ENCODE measurements around the gene ZNF536. TPM values are rescaled to one million over a fixed set of nuclear protein-coding genes. Genes with fewer than 3 reads are reported as not detected.
"Not testable (repeated sequence)": the region's sequence is repeated elsewhere in the genome, so short reads cannot be mapped to it uniquely, and the experiment has no call there.

The ZNF536 gene
- total RNA-seq, 1 donor from 2014 or later: 4.8 TPM

GRCh38 chr19:30339624-30340525, 32.3 kb upstream of the ZNF536 start:
- ATAC-seq (ENCODE audit: poor library complexity): no peak
- intact Hi-C loops (cut with DNase I): no loop called here

GRCh38 chr19:30340771-30341561, 31.2 kb upstream of the ZNF536 start:
- ATAC-seq (ENCODE audit: poor library complexity) (no peak), DNase-seq (no peak)
- intact Hi-C loops (cut with DNase I): no loop called here

More at GRCh38 chr19:30339624-30340525, 32.3 kb upstream of the ZNF536 start:
- DNase-seq: no peak

GRCh38 chr19:30341611-30342201, 30.5 kb upstream of the ZNF536 start:
- intact Hi-C loops (cut with DNase I): no loop called here
- ATAC-seq (ENCODE audit: poor library complexity) (no peak), DNase-seq (no peak)

GRCh38 chr19:30342901-30343300, 29.3 kb upstream of the ZNF536 start:
- DNase-seq (no peak), ATAC-seq (ENCODE audit: poor library complexity) (no peak)
- intact Hi-C loops (cut with DNase I): no loop called here

- ATAC-seq (ENCODE audit: poor library complexity): no peak
- no peak for DNase-seq
- intact Hi-C loops (cut with DNase I): no loop called here
These were observed 27.4 kb upstream of the ZNF536 start for GRCh38 chr19:30344446-30345425.

GRCh38 chr19:30345686-30346085, 26.5 kb upstream of the ZNF536 start:
- DNase-seq: no peak
- intact Hi-C loops (cut with DNase I): no loop called here
- no peak for ATAC-seq (ENCODE audit: poor library complexity)

- intact Hi-C loops (cut with DNase I); DNase-seq; ATAC-seq (ENCODE audit: poor library complexity): not testable (repeated sequence)
These were observed 25.7 kb upstream of the ZNF536 start for GRCh38 chr19:30346468-30346867.

GRCh38 chr19:30349131-30349730, 23.0 kb upstream of the ZNF536 start:
- DNase-seq: no peak
- no peak for ATAC-seq (ENCODE audit: poor library complexity)
- intact Hi-C loops (cut with DNase I): no loop called here

GRCh38 chr19:30350692-30351663, 21.2 kb upstream of the ZNF536 start:
- ATAC-seq (ENCODE audit: poor library complexity): no peak
- intact Hi-C loops (cut with DNase I): no loop called here
- DNase-seq: no peak

- intact Hi-C loops (cut with DNase I): no loop called here
- ATAC-seq (ENCODE audit: poor library complexity): no peak
- no peak for DNase-seq
These were observed 20.4 kb upstream of the ZNF536 start for GRCh38 chr19:30351774-30352173.

GRCh38 chr19:30353394-30353945, 18.7 kb upstream of the ZNF536 start:
- intact Hi-C loops (cut with DNase I): no loop called here
- DNase-seq (no peak), ATAC-seq (ENCODE audit: poor library complexity) (no peak)

- DNase-seq: no peak
- no peak for ATAC-seq (ENCODE audit: poor library complexity)
- intact Hi-C loops (cut with DNase I): no loop called here
These were observed 16.6 kb upstream of the ZNF536 start for GRCh38 chr19:30355586-30355985.

- no peak for DNase-seq
- ATAC-seq (ENCODE audit: poor library complexity): no peak
- intact Hi-C loops (cut with DNase I): no loop called here
These were observed 15.1 kb upstream of the ZNF536 start for GRCh38 chr19:30356951-30357579.

GRCh38 chr19:30357580-30357954, 14.6 kb upstream of the ZNF536 start:
- DNase-seq (no peak), ATAC-seq (ENCODE audit: poor library complexity) (no peak)
- intact Hi-C loops (cut with DNase I): no loop called here

GRCh38 chr19:30358319-30358718, 13.9 kb upstream of the ZNF536 start:
- DNase-seq (no peak), ATAC-seq (ENCODE audit: poor library complexity) (no peak)
- intact Hi-C loops (cut with DNase I): no loop called here
